GM19035 (cell line): ENCODE data around the gene TMEM50B.
"Not testable (repeated sequence)": the region's sequence is repeated elsewhere in the genome, so short reads cannot be mapped to it uniquely, and the experiment has no call there.

Experiments used
- ATAC-seq: cut with Tn5 transposase; IDR thresholded peaks from one replicate; pipeline ENCODE4 v1.9.1; 2021; ENCODE audit not compliant: unreplicated experiment

Gene TMEM50B

GRCh38 chr21:33479679-33480480, at the start of gene TMEM50B:
TMEM50B (minus strand) TSS chr21:33479974; CDS start chr21:33468885, 11,089 bp downstream.
- peak; percentile 90 for ATAC-seq

DNA sequence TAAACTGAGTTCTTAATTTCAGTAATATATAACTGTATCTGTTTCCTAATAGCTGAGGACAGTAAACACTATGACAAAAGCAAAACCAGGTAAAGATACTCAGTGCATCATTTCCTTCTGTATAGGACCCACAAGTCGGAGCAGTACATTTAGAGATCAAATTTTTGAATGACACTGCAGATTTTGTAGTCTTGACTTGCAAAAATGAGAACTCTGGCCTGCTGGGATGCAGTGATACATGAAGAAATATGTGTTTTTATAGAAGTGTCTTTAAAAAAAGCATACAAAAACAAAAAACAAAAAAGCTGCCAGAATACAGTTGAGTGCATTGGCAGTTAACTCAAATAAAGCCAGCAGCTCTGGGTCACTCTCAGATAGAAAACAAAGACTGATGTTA, 43.2 kb upstream of the TMEM50B start:
- no peak for ATAC-seq

DNA sequence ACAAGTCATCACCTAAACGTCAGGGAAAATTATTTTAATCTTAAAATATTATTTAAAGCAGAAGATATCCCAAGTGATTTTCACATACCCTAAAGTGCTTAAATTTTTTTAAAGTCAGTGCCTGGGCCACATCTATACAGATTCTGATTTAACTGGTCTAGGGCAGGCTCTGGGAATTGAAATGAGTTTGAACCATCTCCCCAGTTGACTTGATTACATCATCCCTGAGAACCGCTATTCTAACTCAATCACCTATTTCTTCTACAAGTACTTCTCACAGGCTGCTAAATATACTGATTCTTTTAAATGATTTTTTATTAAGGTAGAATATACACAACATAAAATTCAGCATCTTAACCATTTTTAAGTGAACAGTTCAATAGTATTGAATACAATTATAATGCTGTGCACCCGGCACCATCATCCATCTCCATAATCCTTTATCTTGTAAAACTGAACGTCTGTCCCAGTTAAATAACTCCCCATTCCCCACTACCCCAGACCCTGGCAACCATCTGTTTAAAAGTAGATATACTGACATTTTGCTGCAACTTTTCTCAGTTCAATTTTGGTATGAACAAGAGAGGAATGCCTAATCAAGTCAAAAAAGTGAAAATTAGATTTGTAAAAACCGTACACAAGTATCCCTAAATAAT, 42.7 kb upstream of the TMEM50B start:
- no peak for ATAC-seq

GRCh38 chr21:33518899-33519298, 39.1 kb upstream of the TMEM50B start:
- no peak for ATAC-seq

DNA sequence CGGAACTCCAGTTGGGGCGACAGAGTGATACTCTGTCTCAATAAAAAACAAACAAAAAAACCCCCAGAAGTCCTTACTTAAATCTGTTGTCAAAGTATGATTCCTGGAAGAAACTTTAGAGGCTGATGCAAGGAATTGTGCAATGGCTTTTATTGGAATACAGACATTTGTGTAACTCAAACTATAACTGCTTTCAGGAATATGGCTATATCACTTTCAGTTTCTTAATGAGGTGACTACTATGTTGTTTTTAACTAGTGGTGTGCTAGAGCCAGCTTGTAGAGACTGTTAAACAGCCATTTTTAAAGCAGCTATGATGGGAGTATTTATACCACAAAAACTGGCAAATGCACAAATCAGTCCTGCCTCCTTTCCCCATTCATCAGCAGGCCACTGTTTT, 34.5 kb upstream of the TMEM50B start:
- ATAC-seq = no peak

DNA sequence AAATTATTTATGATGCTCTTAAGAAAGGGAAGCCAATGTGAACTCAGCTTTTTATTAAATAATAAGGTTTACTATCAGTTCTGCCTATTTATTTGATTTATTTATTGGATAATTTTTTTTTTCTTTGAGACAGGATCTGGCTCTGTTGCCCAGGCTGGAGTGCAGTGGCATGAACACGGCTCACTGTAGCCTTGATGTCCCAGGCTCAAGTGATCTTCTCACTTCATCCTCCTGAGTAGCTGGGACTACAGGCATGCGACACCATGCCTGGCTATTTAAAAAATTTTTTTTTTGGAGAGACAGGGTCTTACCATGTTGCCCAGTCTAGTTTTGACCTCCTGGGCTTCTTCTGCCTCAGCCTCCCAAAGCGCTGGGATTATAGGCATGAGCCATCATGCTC, 32.7 kb upstream of the TMEM50B start:
- ATAC-seq = no peak

- ATAC-seq = no peak
Observed at GRCh38 chr21:33511639-33512038, 31.9 kb upstream of the TMEM50B start.

DNA sequence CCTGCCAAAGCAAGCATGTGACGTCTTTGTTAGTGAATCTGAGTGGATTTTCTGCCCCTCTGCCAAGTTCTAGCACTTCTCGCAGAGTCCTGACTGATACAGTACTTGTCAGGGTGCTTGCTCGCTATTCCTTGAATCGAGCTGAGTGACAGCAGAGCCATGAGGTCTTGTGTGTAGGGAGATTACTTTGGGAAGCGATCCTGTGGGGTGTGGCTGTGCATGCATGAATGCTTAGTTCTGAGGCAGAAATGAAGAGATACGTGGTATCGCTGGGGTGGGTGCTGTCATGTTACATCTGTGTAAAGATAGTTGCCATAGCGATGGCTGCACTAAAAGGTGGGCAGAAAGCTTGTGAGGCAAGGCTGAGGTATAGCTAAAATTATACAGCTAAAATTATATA, 31.1 kb upstream of the TMEM50B start:
- no peak for ATAC-seq

DNA sequence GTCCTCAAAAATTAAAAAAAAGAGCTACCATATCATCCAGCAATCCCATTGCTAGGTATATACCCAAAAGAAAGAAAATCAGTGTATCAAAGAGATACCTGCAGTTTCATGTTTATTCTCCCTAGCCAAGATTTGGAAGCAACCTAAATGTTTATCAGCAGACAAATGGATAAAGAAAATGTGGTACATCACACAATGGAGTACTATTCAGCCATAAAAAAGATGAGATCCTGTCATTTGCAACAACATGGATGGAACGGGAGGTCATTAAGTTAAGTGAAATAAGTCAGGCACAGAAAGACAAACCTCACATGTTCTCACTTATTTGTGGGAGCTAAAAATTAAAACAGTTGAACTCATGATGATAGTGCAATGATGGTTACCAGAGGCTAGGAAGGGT, 27.2 kb upstream of the TMEM50B start:
- not testable (repeated sequence) for ATAC-seq

DNA sequence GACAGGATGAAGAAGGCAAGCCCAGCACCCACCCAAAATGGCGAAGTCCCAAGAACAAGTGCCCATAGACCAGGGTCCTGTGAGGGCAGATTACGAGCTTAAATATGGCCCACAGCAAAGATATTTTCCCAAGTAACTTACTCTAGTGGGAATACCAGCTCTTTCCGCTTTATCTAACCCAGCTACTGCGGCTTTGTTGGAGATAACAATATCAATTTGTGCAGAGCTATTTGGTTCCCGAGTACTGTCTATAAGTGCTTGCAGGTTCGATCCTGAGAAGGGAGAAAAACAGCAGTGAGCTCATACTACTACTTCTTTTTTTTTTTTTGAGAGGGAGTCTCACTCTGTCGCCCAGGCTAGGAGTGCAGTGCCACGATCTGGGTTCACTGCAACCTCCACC, 26.1 kb upstream of the TMEM50B start:
- no peak for ATAC-seq

DNA sequence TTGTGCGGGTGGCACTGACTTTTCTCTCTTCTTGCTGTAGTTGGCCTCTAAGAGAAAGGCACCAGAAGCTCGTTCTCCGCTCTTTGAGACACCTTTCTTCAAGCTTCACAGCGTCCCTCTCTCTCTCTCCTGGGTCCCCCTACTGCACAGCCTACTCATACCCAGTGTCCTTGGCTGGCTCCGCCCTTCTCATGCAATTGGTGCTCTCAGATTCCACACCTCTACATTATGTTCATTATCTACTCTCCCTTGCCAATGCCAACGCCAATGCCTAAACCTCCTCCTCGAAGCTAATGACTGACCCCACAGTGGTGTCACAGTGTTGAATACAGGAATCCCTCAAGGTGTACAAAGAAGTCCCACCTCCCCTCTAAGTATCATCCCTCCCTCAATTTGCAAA, 16.6 kb upstream of the TMEM50B start:
- no peak for ATAC-seq

- ATAC-seq = no peak
Observed at GRCh38 chr21:33495743-33496142, 16.0 kb upstream of the TMEM50B start.

DNA sequence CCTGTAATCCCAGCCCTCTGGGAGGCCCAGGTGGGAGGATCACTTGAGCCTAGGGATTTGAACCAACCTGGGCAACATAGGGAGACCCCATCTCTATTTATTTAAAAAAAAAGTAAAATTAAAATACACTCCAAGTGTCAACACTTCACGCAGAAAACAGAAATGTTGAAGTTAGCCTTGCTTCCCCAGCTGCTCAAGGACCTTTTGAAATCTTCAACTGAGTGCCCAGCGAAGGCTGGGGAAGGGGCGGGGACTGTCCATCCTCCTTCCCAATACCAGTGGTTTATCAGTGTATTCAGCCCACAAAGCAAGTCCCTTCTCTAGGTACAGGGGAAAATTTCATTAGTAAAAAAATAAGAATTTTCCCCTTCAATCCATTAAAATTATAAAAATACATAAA, 14.0 kb upstream of the TMEM50B start:
- no peak for ATAC-seq

DNA sequence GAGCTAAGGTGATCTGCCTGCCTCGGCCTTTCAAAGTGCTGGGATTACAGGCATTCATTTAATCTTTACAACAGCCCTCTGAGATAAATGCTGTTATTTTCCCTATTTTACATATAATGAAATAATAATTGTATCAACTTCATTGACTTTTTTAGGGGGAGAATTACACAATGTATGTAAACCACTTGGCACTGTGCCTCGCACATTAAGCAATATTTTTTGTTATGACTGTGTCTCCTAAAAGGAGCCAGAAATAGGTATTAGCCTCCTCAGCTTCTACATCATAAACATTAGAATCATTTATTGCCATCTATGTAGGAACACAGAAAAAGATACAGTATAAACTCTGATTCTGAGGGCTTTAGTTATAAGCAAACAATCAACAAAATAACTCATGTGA, 12.8 kb upstream of the TMEM50B start:
- ATAC-seq = no peak

- peak; percentile 97 for ATAC-seq
Observed at GRCh38 chr21:33491373-33492102, 11.8 kb upstream of the TMEM50B start, which contains the start of gene DNAJC28. DNAJC28 (minus strand) TSS chr21:33491716; CDS start chr21:33489393, 2,323 bp downstream.

GRCh38 chr21:33490991-33491372, 11.2 kb upstream of the TMEM50B start:
- no peak for ATAC-seq

- no peak for ATAC-seq
Observed at GRCh38 chr21:33488936-33489335, 9.2 kb upstream of the TMEM50B start.

DNA sequence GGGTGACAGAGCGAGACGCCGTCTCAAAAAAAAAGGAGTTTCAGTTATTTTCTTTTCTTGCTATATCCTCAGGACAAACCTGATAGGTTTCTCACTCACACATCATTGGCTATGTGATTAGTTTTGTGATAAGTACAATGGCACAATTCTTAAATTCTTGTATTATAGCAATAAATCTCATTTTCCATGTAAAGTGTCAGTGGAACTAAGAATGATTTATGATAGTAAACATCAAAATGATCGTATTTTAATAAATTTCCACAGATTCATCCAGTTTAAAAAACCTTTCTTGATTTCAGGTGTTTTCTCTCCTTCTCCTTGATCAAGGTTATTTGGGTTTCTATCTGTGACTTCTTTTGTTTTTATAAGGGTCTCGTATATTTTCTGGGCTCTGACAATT, 8.2 kb upstream of the TMEM50B start:
- ATAC-seq = no peak

DNA sequence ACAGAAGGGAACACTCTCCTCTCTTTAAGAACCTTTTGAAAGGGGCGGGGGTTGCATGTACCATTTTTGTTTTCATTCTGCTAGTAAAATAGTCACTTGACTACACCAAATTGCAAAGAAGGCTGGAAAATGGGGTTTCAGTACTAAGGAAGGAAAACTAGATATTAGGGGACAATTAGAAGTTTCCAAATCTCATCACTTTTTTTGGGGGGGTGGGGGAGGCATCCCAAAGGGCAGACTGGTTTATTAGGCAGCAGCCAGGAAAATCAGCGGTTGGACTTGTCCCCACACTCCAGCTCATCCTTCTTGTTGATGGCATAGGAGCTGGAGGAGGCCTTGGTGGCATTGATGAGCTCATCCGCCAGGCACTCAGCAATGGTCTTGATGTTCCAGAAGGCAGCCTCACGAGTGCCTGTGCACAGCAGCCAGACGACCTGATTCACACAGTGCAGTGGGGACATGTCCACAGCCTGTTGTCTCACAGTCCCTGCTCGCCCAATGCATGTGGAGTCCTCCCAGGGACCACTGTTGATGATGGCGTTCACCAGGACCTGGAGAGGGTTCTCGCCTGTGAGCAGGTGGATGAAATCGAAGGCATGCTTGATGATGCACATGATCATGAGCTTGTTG, 1.7 kb upstream of the TMEM50B start:
- ATAC-seq = no peak

GRCh38 chr21:33480481-33481103, 818 bp upstream of the TMEM50B start:
- no peak for ATAC-seq
